GM10266 (cell line): ENCODE data around the gene PAX5.

ENCODE experiments used
- DNase-seq: peaks from one replicate; pipeline ENCODE4 v3.0.0; 2012; ENCODE audit errors: extremely low spot score
- TF ChIP-seq, protein P1 (sequence below): IDR thresholded peaks from 2 replicates; pipeline ENCODE4 v1.5.1; 2012; ENCODE audit warnings: mild to moderate bottlenecking, low read depth; ENCODE audit not compliant: control insufficient read depth, insufficient read depth; ENCODE audit errors: missing control alignments

The PAX5 gene

GRCh38 chr9:36835271-36835996 lies 198.6 kb downstream of the PAX5 start:
- TF ChIP-seq, protein P1, sequence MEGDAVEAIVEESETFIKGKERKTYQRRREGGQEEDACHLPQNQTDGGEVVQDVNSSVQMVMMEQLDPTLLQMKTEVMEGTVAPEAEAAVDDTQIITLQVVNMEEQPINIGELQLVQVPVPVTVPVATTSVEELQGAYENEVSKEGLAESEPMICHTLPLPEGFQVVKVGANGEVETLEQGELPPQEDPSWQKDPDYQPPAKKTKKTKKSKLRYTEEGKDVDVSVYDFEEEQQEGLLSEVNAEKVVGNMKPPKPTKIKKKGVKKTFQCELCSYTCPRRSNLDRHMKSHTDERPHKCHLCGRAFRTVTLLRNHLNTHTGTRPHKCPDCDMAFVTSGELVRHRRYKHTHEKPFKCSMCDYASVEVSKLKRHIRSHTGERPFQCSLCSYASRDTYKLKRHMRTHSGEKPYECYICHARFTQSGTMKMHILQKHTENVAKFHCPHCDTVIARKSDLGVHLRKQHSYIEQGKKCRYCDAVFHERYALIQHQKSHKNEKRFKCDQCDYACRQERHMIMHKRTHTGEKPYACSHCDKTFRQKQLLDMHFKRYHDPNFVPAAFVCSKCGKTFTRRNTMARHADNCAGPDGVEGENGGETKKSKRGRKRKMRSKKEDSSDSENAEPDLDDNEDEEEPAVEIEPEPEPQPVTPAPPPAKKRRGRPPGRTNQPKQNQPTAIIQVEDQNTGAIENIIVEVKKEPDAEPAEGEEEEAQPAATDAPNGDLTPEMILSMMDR, result no peak
- no peak for DNase-seq

DNA sequence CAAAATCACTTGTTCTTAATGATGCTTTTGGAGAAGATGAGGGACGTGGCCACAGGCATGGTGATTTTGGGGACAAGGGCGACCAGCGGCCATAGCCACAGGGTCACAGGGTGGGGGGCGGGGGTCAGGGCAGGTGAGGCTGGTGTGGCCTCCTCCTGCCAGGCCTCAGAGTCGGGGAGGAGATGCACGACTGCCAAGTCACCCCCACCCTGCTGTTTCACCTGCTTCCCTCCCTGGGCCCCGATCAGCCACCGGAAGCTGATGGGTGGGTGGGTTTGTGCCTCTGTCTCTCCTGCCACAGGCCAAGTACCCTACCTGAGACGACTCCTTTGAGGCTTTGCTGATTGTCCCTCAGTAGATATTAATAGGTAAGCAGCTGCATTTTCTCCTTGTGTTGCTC lies 199.3 kb downstream of the PAX5 start:
- TF ChIP-seq, protein P1, result no peak
- no peak for DNase-seq

DNA sequence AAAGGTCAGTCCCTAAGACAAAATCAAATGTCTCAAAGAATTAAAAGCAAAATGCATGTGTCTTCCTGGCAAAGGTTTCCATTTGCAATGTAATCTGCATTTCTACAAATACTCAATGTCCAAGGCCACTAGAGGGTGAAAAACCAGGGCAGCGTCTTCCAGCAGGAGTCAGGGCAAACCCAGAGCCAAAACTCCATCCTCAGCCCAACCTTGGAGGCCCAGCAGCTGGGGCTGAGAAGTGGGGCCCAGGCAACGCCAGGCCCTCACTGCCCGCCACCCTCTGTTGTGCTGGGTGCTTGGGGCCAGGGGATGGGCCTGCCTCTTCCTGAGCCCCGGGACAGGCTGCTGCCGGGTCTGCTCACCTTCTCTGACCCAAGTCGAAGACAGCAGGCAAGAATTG lies 200.1 kb downstream of the PAX5 start:
- DNase-seq, result no peak
- TF ChIP-seq, protein P1, result no peak

- TF ChIP-seq, protein P1, result no peak
- no peak for DNase-seq
Observed at GRCh38 chr9:36832164-36832795, 201.8 kb downstream of the PAX5 start.

- TF ChIP-seq, protein P1, result no peak
- DNase-seq, result no peak
Observed at GRCh38 chr9:36831381-36832161, 202.5 kb downstream of the PAX5 start.

DNA sequence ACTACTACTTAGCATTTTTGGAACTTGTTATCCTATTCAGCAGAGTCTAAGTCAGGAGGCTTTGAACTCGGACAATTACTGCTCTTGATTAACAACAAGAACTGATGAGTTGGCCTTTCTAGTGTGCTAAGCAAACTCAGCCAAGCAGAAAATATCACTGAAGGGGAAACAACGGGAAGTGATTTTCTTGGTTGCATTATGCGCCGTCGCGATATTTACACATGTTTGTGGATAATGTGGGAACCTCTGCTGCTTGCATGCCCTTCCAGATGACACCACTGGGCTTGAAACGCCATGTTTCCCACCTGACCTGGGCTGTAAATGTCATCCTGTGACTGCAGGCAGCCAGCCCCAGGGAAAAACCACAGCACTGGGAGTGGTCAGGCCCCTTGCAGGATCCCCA lies 205.5 kb downstream of the PAX5 start:
- no peak for DNase-seq
- TF ChIP-seq, protein P1, result no peak
